ENCODE results near the gene ICAM5. TPM values are rescaled to one million over a fixed set of nuclear protein-coding genes. Genes with fewer than 3 reads are reported as not detected.

ICAM5 gene
- total and polyA plus RNA-seq, 9 of the 15 experiments (the other 6 are each of a cell fraction or from before 2014, with no cell fraction given): 0.10 to 114 (median 13.7) TPM

DNA sequence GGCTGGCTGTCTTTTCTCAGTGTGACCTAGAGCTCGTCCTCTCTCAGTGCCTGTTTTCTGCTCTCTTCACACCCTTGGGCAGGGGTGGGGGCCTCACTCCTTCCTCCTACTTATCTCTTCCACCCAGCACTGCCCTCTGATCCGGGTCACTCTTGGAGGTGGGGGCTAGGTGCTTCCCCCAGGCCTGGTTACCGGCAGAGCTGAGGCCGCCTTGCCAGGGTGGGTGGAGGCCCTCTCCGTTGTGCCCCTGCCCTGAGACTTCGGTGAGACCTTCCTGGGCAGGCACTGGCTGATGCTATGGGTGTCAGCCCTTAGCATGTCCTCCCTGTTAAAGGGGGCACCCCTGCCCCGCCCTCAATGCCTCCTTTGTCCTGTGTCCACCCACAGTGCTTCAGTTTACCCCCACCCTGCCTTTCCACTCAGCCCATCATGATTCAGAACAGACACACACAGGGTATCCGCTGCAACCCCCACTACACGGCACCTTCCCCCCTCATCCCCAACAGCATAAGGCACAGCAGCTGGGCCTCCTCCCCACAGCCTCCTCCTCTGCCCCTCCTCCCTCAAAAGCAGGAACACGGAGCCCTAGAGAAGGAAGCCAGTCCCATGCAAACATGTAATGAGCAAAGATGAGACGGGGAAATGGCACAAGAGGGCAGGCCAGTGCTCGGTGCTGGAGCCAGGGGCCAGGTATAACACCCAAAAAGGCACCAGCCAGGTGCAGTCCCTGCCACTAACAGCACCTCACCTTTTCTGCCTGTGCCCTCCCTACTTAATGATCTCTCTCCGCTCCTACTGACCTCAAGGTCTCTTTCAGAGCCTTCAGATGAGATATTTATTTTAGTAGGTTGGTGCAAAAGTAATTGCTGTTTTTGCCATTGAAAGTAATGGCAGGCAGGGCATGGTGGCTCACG lies 10.1 kb downstream of the ICAM5 start (continued):
- TF ChIP-seq TOE1 (IDR thresholded peaks at IDR 0.05; ENCODE audit: borderline replicate concordance) (peak; percentile 79), TOE1 (CRISPR knock-in tag; IDR thresholded peaks at IDR 0.05; ENCODE audit: borderline replicate concordance, low read depth) (no peak), LEF1 (IDR thresholded peaks at IDR 0.05) (peak; percentile 90), PPARD (CRISPR knock-in tag; IDR thresholded peaks at IDR 0.05) (no peak), POLR3A (IDR thresholded peaks at IDR 0.05; ENCODE audit: borderline replicate concordance, extremely low read depth, insufficient read depth, insufficient read length) (no peak), ZNF830 (CRISPR knock-in tag; IDR thresholded peaks at IDR 0.05) (no peak), MIER1 (IDR thresholded peaks at IDR 0.05; ENCODE audit: low read depth) (no peak), ZNF589 (CRISPR knock-in tag; IDR thresholded peaks at IDR 0.05; ENCODE audit: low read depth) (no peak; the same call in 1 of the 2 replicates), ZNF584 (CRISPR knock-in tag; IDR thresholded peaks at IDR 0.05; ENCODE audit: low read depth) (peak; percentile 72; the same call in 1 of the 2 replicates), NFIX (CRISPR knock-in tag; IDR thresholded peaks at IDR 0.05; ENCODE audit: low read depth) (no peak), KDM4B (IDR thresholded peaks at IDR 0.05; ENCODE audit: borderline replicate concordance in 2 of 2, low read depth in 1 of 2) (no peak; a peak in 2 of 4 replicates), MYNN (IDR thresholded peaks at IDR 0.05) (peak; percentile 89), MYNN (CRISPR knock-in tag; IDR thresholded peaks at IDR 0.05) (no peak), BDP1 (IDR thresholded peaks at IDR 0.05; ENCODE audit: insufficient read depth, insufficient read length) (no peak), HEY1 (CRISPR knock-in tag; IDR thresholded peaks at IDR 0.05; ENCODE audit: borderline replicate concordance) (no peak)
- TF ChIP-seq, protein P1, sequence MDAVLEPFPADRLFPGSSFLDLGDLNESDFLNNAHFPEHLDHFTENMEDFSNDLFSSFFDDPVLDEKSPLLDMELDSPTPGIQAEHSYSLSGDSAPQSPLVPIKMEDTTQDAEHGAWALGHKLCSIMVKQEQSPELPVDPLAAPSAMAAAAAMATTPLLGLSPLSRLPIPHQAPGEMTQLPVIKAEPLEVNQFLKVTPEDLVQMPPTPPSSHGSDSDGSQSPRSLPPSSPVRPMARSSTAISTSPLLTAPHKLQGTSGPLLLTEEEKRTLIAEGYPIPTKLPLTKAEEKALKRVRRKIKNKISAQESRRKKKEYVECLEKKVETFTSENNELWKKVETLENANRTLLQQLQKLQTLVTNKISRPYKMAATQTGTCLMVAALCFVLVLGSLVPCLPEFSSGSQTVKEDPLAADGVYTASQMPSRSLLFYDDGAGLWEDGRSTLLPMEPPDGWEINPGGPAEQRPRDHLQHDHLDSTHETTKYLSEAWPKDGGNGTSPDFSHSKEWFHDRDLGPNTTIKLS (IDR thresholded peaks at IDR 0.05; ENCODE audit: borderline replicate concordance, low read depth): no peak
- TF ChIP-seq, protein P2, sequence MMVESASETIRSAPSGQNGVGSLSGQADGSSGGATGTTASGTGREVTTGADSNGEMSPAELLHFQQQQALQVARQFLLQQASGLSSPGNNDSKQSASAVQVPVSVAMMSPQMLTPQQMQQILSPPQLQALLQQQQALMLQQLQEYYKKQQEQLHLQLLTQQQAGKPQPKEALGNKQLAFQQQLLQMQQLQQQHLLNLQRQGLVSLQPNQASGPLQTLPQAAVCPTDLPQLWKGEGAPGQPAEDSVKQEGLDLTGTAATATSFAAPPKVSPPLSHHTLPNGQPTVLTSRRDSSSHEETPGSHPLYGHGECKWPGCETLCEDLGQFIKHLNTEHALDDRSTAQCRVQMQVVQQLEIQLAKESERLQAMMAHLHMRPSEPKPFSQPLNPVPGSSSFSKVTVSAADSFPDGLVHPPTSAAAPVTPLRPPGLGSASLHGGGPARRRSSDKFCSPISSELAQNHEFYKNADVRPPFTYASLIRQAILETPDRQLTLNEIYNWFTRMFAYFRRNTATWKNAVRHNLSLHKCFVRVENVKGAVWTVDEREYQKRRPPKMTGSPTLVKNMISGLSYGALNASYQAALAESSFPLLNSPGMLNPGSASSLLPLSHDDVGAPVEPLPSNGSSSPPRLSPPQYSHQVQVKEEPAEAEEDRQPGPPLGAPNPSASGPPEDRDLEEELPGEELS (CRISPR knock-in tag; IDR thresholded peaks at IDR 0.05; ENCODE audit: borderline replicate concordance): no peak
- TF ChIP-seq, protein P3, sequence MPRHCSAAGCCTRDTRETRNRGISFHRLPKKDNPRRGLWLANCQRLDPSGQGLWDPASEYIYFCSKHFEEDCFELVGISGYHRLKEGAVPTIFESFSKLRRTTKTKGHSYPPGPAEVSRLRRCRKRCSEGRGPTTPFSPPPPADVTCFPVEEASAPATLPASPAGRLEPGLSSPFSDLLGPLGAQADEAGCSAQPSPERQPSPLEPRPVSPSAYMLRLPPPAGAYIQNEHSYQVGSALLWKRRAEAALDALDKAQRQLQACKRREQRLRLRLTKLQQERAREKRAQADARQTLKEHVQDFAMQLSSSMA (CRISPR knock-in tag; IDR thresholded peaks at IDR 0.05): 0 out of 2 replicates have a peak, but pooled peaks have one; percentile 36
- TF ChIP-seq, protein P4, sequence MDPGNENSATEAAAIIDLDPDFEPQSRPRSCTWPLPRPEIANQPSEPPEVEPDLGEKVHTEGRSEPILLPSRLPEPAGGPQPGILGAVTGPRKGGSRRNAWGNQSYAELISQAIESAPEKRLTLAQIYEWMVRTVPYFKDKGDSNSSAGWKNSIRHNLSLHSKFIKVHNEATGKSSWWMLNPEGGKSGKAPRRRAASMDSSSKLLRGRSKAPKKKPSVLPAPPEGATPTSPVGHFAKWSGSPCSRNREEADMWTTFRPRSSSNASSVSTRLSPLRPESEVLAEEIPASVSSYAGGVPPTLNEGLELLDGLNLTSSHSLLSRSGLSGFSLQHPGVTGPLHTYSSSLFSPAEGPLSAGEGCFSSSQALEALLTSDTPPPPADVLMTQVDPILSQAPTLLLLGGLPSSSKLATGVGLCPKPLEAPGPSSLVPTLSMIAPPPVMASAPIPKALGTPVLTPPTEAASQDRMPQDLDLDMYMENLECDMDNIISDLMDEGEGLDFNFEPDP (CRISPR knock-in tag; IDR thresholded peaks at IDR 0.05): no peak
- TF ChIP-seq, protein P5, sequence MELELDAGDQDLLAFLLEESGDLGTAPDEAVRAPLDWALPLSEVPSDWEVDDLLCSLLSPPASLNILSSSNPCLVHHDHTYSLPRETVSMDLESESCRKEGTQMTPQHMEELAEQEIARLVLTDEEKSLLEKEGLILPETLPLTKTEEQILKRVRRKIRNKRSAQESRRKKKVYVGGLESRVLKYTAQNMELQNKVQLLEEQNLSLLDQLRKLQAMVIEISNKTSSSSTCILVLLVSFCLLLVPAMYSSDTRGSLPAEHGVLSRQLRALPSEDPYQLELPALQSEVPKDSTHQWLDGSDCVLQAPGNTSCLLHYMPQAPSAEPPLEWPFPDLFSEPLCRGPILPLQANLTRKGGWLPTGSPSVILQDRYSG (tag; conservative IDR thresholded peaks at IDR 0.05; ENCODE audit: low read depth): no peak

Data from K562 (cell line).